ENCODE measurements around the gene ANKRD28. TPM values are rescaled to one million over a fixed set of nuclear protein-coding genes. Genes with fewer than 3 reads are reported as not detected.

Gene ANKRD28
- total and polyA plus RNA-seq, 2 experiments from 2014 or later, result 15.2 to 61.3 TPM

- no peak for TF ChIP-seq ZNF462 (CRISPR knock-in tag; IDR thresholded peaks at IDR 0.05)
- no peak for TF ChIP-seq JUNB (IDR thresholded peaks at IDR 0.05; ENCODE audit: unreplicated experiment)
- TF ChIP-seq CTCF (conservative IDR thresholded peaks at IDR 0.05; ENCODE audit: low read depth in 2 of 2), result no peak
These were observed 29.1 kb downstream of the ANKRD28 start (continued) for GRCh38 chr3:15768421-15769255.

GRCh38 chr3:15766406-15766805 lies 31.4 kb downstream of the ANKRD28 start:
- H3K27ac ChIP-seq (ENCODE audit: low read depth), result no peak overlapping the region
- no peaks in the 10 kb centered on the region for H3F3A ChIP-seq (replicated peaks; ENCODE audit: low read depth)
- DNase-seq (ENCODE audit: low spot score) (no peak), ATAC-seq (no peak)
- H3K4me1 Mint-ChIP-seq, result peaks cover 9% of the 10 kb centered on the region; the same call in 2 of the 3 replicates
- no peaks in the 10 kb centered on the region for H3K4me1 ChIP-seq (ENCODE audit: insufficient read depth)
- no peak overlapping the region for H2AFZ ChIP-seq
- no peaks in the 10 kb centered on the region; the same call in 2 of the 3 replicates for H3K9me3 Mint-ChIP-seq
- H3K36me3 Mint-ChIP-seq (ENCODE audit: low read depth), result no peaks in the 10 kb centered on the region; the same call in 1 of the 3 replicates
- H3K4me3 Mint-ChIP-seq, result no peak overlapping the region
- no peak overlapping the region for H3K4me3 ChIP-seq
- H3K9me2 ChIP-seq (ENCODE audit: insufficient read depth), result no peaks in the 10 kb centered on the region
- no peak overlapping the region for H3K27ac Mint-ChIP-seq
- peaks cover 14% of the 10 kb centered on the region; the same call in 1 of the 2 replicates for H3K79me2 ChIP-seq (replicated peaks; ENCODE audit: insufficient read depth)
- H3K27me3 ChIP-seq (ENCODE audit: insufficient read depth), result no peaks in the 10 kb centered on the region
- no peak overlapping the region for H3K4me2 ChIP-seq
- peaks cover 7% of the 10 kb centered on the region for H3K27me3 Mint-ChIP-seq (ENCODE audit: insufficient read depth, low read depth, poor library complexity)
- no peaks in the 10 kb centered on the region for H3K36me3 ChIP-seq (ENCODE audit: insufficient read depth)
- no peaks in the 10 kb centered on the region for H4K20me1 ChIP-seq (replicated peaks; ENCODE audit: insufficient read depth)
- TF ChIP-seq ZNF331 (CRISPR knock-in tag; IDR thresholded peaks at IDR 0.05; ENCODE audit: low read depth) (no peak), ZNF114 (CRISPR knock-in tag; IDR thresholded peaks at IDR 0.05) (no peak), CTCF (conservative IDR thresholded peaks at IDR 0.05; ENCODE audit: low read depth in 2 of 2) (no peak), ETS1 (IDR thresholded peaks at IDR 0.05) (no peak), REST (IDR thresholded peaks at IDR 0.05; ENCODE audit: unreplicated experiment) (no peak)
